K562 (cell line): ENCODE measurements around the gene UBE2C. TPM values are rescaled to one million over a fixed set of nuclear protein-coding genes. Genes with fewer than 3 reads are reported as not detected.
A peak's percentile ranks its signal among the peaks of the same experiment; 100 is the strongest.

Experiments used
- CTBP1 ChIP-seq: fragments of 450-650 bp; IDR thresholded peaks from 2 replicates; pipeline ENCODE4 v1.6.1; 2016; ENCODE audit warnings: borderline replicate concordance
- FOSL1 ChIP-seq: fragments of 200-800 bp; sonication (Bioruptor generic); conservative IDR thresholded peaks from 2 replicates; pipeline ENCODE4 v1.6.1; 2016; ENCODE audit warnings: missing genetic modification characterization, missing compliant biosample characterization
- HOXB6 ChIP-seq: fragments of 250-450 bp; sonication (Bioruptor Pico); IDR thresholded peaks from 2 replicates; pipeline ENCODE4 v1.5.1; 2022; ENCODE audit warnings: mild to moderate bottlenecking, borderline replicate concordance
- NR2C2 ChIP-seq, 2 experiments: fragments of 200-800 bp in 1 of 2; sonication (Bioruptor generic) in 1 of 2; sonication (generic) in 1 of 2; formaldehyde crosslinking in 1 of 2; IDR thresholded peaks; 2 replicates each; pipeline versions ENCODE4 v1.6.1 to v1.8.0; 2016 to 2022; ENCODE audit warnings: mild to moderate bottlenecking in 1 of 2, missing compliant biosample characterization in 1 of 2, missing genetic modification characterization in 1 of 2, missing genetic modification reagents in 1 of 2
- PCBP1 ChIP-seq: fragments of 200-400 bp; formaldehyde crosslinking; IDR thresholded peaks from 2 replicates; pipeline ENCODE4 v1.6.1; 2018; ENCODE audit warnings: mild to moderate bottlenecking, low read depth, low read length; ENCODE audit not compliant: poor library complexity, severe bottlenecking
- RBM14 ChIP-seq: fragments of 200-400 bp; formaldehyde crosslinking; IDR thresholded peaks from 2 replicates; pipeline ENCODE4 v1.6.1; 2018; ENCODE audit warnings: low read depth, mild to moderate bottlenecking, low read length, moderate library complexity, borderline replicate concordance; ENCODE audit not compliant: insufficient read depth
- ZBTB8A ChIP-seq: fragments of 450-650 bp; IDR thresholded peaks from 2 replicates; pipeline ENCODE4 v1.6.1; 2018; ENCODE audit warnings: mild to moderate bottlenecking, moderate library complexity; ENCODE audit not compliant: partially characterized antibody
- polyA plus RNA-seq, 8 experiments: library from polyadenylated mRNA; depleted of rRNA in 4 of 8; stranded (reverse) in 5 of 8; unstranded in 3 of 8; fragments of >200 nt; fragmentation: Nextera tagmentation in 2 of 8; fragmentation: Illumina TruSeq in 1 of 8; extraction: Ambion mirVana in 2 of 8; extraction: Trizol in 1 of 8; gene quantifications; 2 replicates each; pipeline versions ENCODE4 v1.2.1 to v1.2.3, GENCODE V29; 2011 to 2014; ENCODE audit warnings: inconsistent platforms in 1 of 8, missing spikeins in 1 of 8
- total RNA-seq, 7 experiments: library from RNA; depleted of rRNA in 6 of 7; stranded (reverse); fragments of >200 nt in 6 of 7; fragmentation: Illumina TruSeq in 2 of 7; extraction: Trizol in 2 of 7; gene quantifications; 2 replicates each; pipeline versions ENCODE4 v1.2.1 to v1.2.3, GENCODE V29; 2011 to 2021; ENCODE audit warnings: low replicate concordance in 1 of 7
- TF ChIP-seq, protein P1 (sequence below): sonication (generic); formaldehyde crosslinking; IDR thresholded peaks from 2 replicates; pipeline ENCODE4 v1.9.0; 2022; ENCODE audit warnings: mild to moderate bottlenecking, missing genetic modification reagents
- TF ChIP-seq, protein P2 (sequence below), 3 experiments: IDR thresholded peaks in 2 of 3; conservative IDR thresholded peaks in 1 of 3; 2 replicates each; pipeline ENCODE4 v1.5.1; 2011 to 2012; ENCODE audit warnings: low read length in 3 of 3, mild to moderate bottlenecking in 3 of 3, control low read depth in 2 of 3, improper control_type of control experiment in 1 of 3, inconsistent platforms in 1 of 3, low read depth in 1 of 3, mixed read lengths in 1 of 3, moderate library complexity in 1 of 3; ENCODE audit not compliant: insufficient read depth in 2 of 3
- TF ChIP-seq, protein P3 (sequence below): sonication (generic); formaldehyde crosslinking; IDR thresholded peaks from 2 replicates; pipeline ENCODE4 v1.8.1; 2023; ENCODE audit warnings: mild to moderate bottlenecking, missing genetic modification reagents
- TF ChIP-seq, protein P4 (sequence below): fragments of 450-650 bp; formaldehyde crosslinking; IDR thresholded peaks from 2 replicates; pipeline ENCODE4 v1.4.0; 2020; ENCODE audit warnings: mild to moderate bottlenecking, moderate library complexity

The UBE2C gene
- total and polyA plus RNA-seq, 9 of the 15 experiments (the other 6 are each of a cell fraction or from before 2014, with no cell fraction given) = 0.51 to 1.6 (median 0.69) TPM

DNA sequence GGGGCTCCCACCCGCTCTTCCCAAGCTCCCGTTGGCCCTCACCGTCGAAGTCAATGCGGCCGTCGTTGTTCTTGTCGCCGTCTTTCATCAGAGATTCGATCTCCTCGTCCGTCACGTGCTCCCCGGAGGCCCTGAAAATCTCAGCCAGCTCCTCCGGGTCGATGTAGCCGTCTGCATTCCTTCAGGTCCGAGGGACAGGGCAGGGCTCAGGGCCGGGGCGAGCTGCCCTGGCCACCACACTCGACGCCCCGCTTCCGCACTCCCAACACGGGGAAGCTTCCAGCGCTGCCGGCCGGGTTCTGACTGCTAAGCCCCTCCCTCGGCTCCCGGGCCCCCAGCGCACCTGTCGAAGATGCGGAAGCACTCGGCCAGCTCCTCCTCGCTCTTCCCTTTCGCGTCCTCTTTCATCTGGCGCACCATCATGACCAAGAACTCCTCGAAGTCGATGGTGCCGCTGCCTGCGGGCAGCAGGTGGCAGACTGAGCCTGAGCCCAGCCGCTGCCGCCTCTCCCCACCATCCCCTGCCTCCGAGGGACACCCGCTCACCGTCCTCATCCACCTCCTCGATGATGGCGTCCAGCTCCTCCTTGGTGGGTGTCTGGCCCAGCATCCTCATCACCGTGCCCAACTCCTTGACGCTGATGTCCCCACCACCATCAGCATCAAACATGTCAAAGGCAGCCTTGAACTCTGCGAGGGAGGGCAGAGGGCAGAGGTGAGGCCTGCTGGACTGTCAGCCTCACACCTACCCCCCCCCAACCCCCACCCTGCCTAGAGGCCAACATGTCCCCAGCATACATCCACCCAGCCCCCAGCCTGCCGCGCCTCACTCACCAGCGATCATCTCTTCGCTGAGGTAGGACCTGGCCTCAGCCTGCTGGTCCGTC lies 11.7 kb downstream of the UBE2C start (continued):
- TF ChIP-seq PCBP1 (peak; percentile 64), RBM14 (no peak), NR2C2 (CRISPR knock-in tag; IDR thresholded peaks at IDR 0.05) (no peak), NR2C2 (tag; IDR thresholded peaks at IDR 0.05) (no peak), FOSL1 (tag) (no peak), ZBTB8A (no peak), CTBP1 (peak; percentile 43; the same call in 1 of the 2 replicates), HOXB6 (CRISPR knock-in tag) (no peak)
- TF ChIP-seq, protein P1, sequence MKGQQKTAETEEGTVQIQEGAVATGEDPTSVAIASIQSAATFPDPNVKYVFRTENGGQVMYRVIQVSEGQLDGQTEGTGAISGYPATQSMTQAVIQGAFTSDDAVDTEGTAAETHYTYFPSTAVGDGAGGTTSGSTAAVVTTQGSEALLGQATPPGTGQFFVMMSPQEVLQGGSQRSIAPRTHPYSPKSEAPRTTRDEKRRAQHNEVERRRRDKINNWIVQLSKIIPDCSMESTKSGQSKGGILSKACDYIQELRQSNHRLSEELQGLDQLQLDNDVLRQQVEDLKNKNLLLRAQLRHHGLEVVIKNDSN = peak; percentile 57
- TF ChIP-seq, protein P2, sequence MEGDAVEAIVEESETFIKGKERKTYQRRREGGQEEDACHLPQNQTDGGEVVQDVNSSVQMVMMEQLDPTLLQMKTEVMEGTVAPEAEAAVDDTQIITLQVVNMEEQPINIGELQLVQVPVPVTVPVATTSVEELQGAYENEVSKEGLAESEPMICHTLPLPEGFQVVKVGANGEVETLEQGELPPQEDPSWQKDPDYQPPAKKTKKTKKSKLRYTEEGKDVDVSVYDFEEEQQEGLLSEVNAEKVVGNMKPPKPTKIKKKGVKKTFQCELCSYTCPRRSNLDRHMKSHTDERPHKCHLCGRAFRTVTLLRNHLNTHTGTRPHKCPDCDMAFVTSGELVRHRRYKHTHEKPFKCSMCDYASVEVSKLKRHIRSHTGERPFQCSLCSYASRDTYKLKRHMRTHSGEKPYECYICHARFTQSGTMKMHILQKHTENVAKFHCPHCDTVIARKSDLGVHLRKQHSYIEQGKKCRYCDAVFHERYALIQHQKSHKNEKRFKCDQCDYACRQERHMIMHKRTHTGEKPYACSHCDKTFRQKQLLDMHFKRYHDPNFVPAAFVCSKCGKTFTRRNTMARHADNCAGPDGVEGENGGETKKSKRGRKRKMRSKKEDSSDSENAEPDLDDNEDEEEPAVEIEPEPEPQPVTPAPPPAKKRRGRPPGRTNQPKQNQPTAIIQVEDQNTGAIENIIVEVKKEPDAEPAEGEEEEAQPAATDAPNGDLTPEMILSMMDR (IDR thresholded peaks at IDR 0.05 in 2 of 3, conservative IDR thresholded peaks at IDR 0.05 in 1 of 3; ENCODE audit: insufficient read depth in 2 of 3, low read depth in 1 of 3, low read length in 3 of 3) = peak; percentile 34 to 48 (median 48); a peak in 5 of 6 replicates
- TF ChIP-seq, protein P3, sequence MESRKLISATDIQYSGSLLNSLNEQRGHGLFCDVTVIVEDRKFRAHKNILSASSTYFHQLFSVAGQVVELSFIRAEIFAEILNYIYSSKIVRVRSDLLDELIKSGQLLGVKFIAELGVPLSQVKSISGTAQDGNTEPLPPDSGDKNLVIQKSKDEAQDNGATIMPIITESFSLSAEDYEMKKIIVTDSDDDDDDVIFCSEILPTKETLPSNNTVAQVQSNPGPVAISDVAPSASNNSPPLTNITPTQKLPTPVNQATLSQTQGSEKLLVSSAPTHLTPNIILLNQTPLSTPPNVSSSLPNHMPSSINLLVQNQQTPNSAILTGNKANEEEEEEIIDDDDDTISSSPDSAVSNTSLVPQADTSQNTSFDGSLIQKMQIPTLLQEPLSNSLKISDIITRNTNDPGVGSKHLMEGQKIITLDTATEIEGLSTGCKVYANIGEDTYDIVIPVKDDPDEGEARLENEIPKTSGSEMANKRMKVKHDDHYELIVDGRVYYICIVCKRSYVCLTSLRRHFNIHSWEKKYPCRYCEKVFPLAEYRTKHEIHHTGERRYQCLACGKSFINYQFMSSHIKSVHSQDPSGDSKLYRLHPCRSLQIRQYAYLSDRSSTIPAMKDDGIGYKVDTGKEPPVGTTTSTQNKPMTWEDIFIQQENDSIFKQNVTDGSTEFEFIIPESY (CRISPR knock-in tag) = peak; percentile 73; the same call in 1 of the 2 replicates
- TF ChIP-seq, protein P4, sequence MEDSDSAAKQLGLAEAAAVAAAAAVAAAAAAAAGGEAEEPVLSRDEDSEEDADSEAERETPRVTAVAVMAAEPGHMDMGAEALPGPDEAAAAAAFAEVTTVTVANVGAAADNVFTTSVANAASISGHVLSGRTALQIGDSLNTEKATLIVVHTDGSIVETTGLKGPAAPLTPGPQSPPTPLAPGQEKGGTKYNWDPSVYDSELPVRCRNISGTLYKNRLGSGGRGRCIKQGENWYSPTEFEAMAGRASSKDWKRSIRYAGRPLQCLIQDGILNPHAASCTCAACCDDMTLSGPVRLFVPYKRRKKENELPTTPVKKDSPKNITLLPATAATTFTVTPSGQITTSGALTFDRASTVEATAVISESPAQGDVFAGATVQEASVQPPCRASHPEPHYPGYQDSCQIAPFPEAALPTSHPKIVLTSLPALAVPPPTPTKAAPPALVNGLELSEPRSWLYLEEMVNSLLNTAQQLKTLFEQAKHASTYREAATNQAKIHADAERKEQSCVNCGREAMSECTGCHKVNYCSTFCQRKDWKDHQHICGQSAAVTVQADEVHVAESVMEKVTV (CRISPR knock-in tag) = no peak
